HEK293T (cell line): ENCODE results near the gene NEBL.

Experiments used
- CTCF ChIA-PET: fragments of 350-600 bp; formaldehyde crosslinking; extraction: SDS; loops from one replicate; lab custom pipeline; 2021; ENCODE audit warnings: antibody characterized with exemption, inconsistent platforms; lab: Yijun Ruan, JAX
- POLR2A ChIA-PET: fragments of 350-600 bp; formaldehyde crosslinking; extraction: SDS; loops from one replicate; lab custom pipeline; 2020; ENCODE audit warnings: antibody characterized with exemption, inconsistent platforms; lab: Yijun Ruan, JAX
- DNase-seq: peaks from one replicate; pipeline ENCODE4 v3.0.0; 2012; ENCODE audit warnings: mixed read lengths; ENCODE audit errors: extremely low spot score
- ARNT ChIP-seq: fragments of 450-650 bp; IDR thresholded peaks from 2 replicates; pipeline ENCODE4 v1.6.1; 2017; ENCODE audit warnings: mild to moderate bottlenecking
- BHLHE40 ChIP-seq: fragments of 450-650 bp; IDR thresholded peaks from 2 replicates; pipeline ENCODE4 v1.6.1; 2016; ENCODE audit warnings: mild to moderate bottlenecking, moderate library complexity, borderline replicate concordance
- CTBP1 ChIP-seq: fragments of 450-650 bp; IDR thresholded peaks from 2 replicates; pipeline ENCODE4 v1.6.1; 2016; ENCODE audit warnings: borderline replicate concordance
- ELF4 ChIP-seq: fragments of 450-650 bp; IDR thresholded peaks from 2 replicates; pipeline ENCODE4 v1.6.1; 2017; ENCODE audit warnings: antibody characterized with exemption
- FOXA1 ChIP-seq: fragments of 450-650 bp; IDR thresholded peaks from 2 replicates; pipeline ENCODE4 v1.6.1; 2016; ENCODE audit warnings: mild to moderate bottlenecking
- FOXK2 ChIP-seq: fragments of 450-650 bp; IDR thresholded peaks from 2 replicates; pipeline ENCODE4 v1.6.1; 2016; ENCODE audit warnings: mild to moderate bottlenecking
- FOXM1 ChIP-seq: fragments of 450-650 bp; IDR thresholded peaks from 2 replicates; pipeline ENCODE4 v1.6.1; 2017; ENCODE audit warnings: mild to moderate bottlenecking, borderline replicate concordance
- HDGF ChIP-seq: fragments of 450-650 bp; IDR thresholded peaks from 2 replicates; pipeline ENCODE4 v1.6.1; 2017; ENCODE audit warnings: antibody characterized with exemption, borderline replicate concordance
- L3MBTL2 ChIP-seq: fragments of 450-650 bp; conservative IDR thresholded peaks from 2 replicates; pipeline ENCODE4 v1.6.1; 2016; ENCODE audit warnings: mild to moderate bottlenecking
- LEF1 ChIP-seq: fragments of 450-650 bp; IDR thresholded peaks from 2 replicates; pipeline ENCODE4 v1.6.1; 2017; ENCODE audit warnings: mild to moderate bottlenecking, borderline replicate concordance
- NFRKB ChIP-seq: fragments of 450-650 bp; IDR thresholded peaks from 2 replicates; pipeline ENCODE4 v1.6.1; 2016; ENCODE audit warnings: mild to moderate bottlenecking, moderate library complexity
- PKNOX1 ChIP-seq: fragments of 450-650 bp; IDR thresholded peaks from 2 replicates; pipeline ENCODE4 v1.6.1; 2016
- SP1 ChIP-seq: fragments of 450-650 bp; IDR thresholded peaks from 2 replicates; pipeline ENCODE4 v1.6.1; 2017
- SUZ12 ChIP-seq: fragments of 450-650 bp; IDR thresholded peaks from 2 replicates; pipeline ENCODE4 v1.6.1; 2016; ENCODE audit warnings: mild to moderate bottlenecking
- TARDBP ChIP-seq: fragments of 450-650 bp; IDR thresholded peaks from 2 replicates; pipeline ENCODE4 v1.6.1; 2016
- ZNF384 ChIP-seq: fragments of 450-650 bp; IDR thresholded peaks from 2 replicates; pipeline ENCODE4 v1.6.1; 2016

Gene NEBL

DNA sequence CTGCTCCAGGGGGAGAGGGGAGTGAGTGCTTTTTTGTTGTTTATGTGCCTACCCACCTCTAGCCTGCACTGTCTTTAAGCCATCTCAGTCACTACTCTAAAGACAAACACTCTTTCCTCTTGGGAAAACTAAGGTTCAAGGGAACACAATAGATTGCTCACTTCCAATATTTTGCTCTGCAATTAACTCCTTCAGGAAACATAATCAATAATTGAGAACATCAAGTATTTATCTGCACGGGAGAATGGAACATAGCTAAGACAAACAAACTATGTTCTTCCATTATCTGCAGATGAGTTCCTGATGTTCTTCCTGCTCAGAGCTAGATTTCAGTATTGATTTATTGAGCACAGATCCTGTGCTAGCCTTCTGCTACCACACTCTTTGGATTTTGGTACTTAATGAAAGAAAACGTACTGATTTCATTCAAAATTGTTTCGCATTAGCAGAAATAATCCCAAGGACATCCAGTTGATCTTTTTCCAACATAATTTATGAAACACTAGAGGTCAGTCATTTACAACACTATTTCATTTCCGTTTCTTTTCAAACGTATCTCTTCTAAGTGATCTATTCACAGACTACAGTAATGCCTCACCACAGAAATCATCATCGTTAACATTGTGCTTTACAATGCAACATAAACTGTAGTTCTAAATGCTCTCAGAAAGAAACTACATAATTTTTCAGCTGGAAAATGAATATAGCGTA is 8.3 kb downstream of the NEBL start:
- CTCF ChIA-PET, result interaction anchor here (0.7 kb wide), 1 partner anchor 46 kb away, joined by 4 read pairs; no protein-coding TSS in a partner anchor
- TF ChIP-seq ZNF384 (no peak), FOXA1 (no peak), L3MBTL2 (no peak), BHLHE40 (no peak), PKNOX1 (no peak)
- POLR2A ChIA-PET, result no interaction called here
- no peak for DNase-seq

- DNase-seq, result no peak
- TF ChIP-seq PKNOX1, result peak; percentile 56; the same call in 1 of the 2 replicates
- TF ChIP-seq FOXA1, result no peak
- CTCF ChIA-PET, result interaction anchor here (0.7 kb wide), 1 partner anchor 47 kb away, joined by 4 read pairs; no protein-coding TSS in a partner anchor
- POLR2A ChIA-PET, result no interaction called here
Observed at GRCh38 chr10:20887706-20888555, 9.2 kb downstream of the NEBL start.

DNA sequence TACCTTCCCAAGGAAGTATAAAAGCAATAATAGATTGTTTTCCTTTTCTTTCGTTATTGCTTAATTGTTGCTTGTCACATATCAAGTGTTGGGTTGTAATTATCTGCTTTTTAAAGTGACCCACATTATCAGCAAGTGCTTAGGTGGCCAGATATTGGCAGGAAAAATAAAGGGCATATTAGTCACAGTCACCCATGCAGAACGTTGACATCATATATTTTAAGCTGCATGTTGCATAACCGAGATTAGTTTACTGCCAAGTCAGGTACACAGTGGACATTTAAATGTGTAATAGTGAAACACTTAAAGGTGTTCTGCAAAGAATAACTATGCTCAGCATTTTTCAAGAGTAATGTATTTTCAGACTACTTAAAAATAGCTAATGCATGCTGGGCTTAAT is 11.4 kb downstream of the NEBL start:
- DNase-seq, result no peak
- TF ChIP-seq ELF4 (no peak), L3MBTL2 (no peak), TARDBP (no peak), ZNF384 (no peak), FOXM1 (no peak), PKNOX1 (no peak), NFRKB (no peak), FOXK2 (no peak)
- CTCF ChIA-PET, result interaction anchor here (0.5 to 0.6 kb wide), 3 partner anchors 14 to 1021 kb away, joined by 3 to 6 read pairs (median 3); no protein-coding TSS in a partner anchor
- POLR2A ChIA-PET, result no interaction called here

GRCh38 chr10:20883552-20883951 is 13.6 kb downstream of the NEBL start:
- no peak for TF ChIP-seq ZNF384
- TF ChIP-seq NFRKB, result no peak
- no peak for TF ChIP-seq ARNT
- no peak for DNase-seq
- POLR2A ChIA-PET, result no interaction called here
- CTCF ChIA-PET, result no interaction called here

DNA sequence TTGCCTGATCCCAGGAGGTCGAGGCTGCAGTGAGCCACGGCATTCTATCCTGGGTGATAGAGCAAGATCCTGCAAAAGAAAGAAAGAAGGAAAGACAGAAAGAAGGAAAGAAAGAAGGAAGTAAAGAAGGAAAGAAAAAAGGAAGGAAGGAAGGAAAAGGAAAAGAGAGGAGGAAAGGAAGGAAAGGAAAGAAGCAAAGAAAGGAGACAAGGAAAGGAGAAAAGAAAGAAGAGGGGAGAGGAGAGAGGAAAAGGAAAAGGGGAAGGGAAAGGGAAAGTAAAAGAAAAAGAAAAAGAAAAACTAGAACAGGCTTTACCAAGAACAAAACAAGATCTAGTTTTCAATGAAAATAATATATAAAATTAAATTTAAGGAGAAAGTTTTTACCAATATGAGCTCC is 15.0 kb downstream of the NEBL start:
- DNase-seq, result no peak
- POLR2A ChIA-PET, result no interaction called here
- CTCF ChIA-PET, result interaction anchor here (0.6 kb wide), 1 partner anchor 140 kb away, joined by 3 read pairs; no protein-coding TSS in a partner anchor
- TF ChIP-seq CTBP1 (no peak), L3MBTL2 (no peak), FOXM1 (no peak), FOXK2 (no peak), HDGF (no peak), SUZ12 (no peak), ARNT (no peak), TARDBP (no peak), BHLHE40 (no peak), PKNOX1 (no peak), ELF4 (no peak), FOXA1 (no peak), LEF1 (no peak), ZNF384 (no peak), NFRKB (no peak), SP1 (no peak)

GRCh38 chr10:20879136-20879535 is 18.0 kb downstream of the NEBL start:
- POLR2A ChIA-PET, result no interaction called here

More at GRCh38 chr10:20879136-20879535, 18.0 kb downstream of the NEBL start:
- no peak for DNase-seq
- TF ChIP-seq PKNOX1, result no peak
- CTCF ChIA-PET, result no interaction called here
